Upper lobe of left lung (tissue), 6 donors: ENCODE data around the gene ISCA2. TPM values are rescaled to one million over a fixed set of nuclear protein-coding genes. Genes with fewer than 3 reads are reported as not detected.
"Not testable (repeated sequence)": the region's sequence is repeated elsewhere in the genome, so short reads cannot be mapped to it uniquely, and the experiment has no call there.

ENCODE experiments used
- ATAC-seq, 2 donors: fragments of 200-7000 bp; cut with Tn5 transposase; one replicate each; pipeline ENCODE4 v1.9.1; 2022; ENCODE audit warnings: mild to moderate bottlenecking in 2 of 2, moderate library complexity in 2 of 2; ENCODE audit not compliant: low FRiP score in 2 of 2
- DNase-seq, 2 donors: peaks; one replicate each; pipeline ENCODE4 v3.0.0-alpha.2; 2019 to 2020
- H3K27ac ChIP-seq, 4 donors: fragments of 200-600 bp; sonication (generic); one replicate each; pipeline ENCODE4 v1.5.1; 2016 to 2019
- H3K27me3 ChIP-seq, 4 donors: fragments of 200-600 bp; sonication (generic); one replicate each; pipeline ENCODE4 v1.5.1; 2017 to 2019
- H3K36me3 ChIP-seq, 4 donors: fragments of 200-600 bp; sonication (generic); one replicate each; pipeline ENCODE4 v1.5.1; 2016 to 2019
- H3K4me1 ChIP-seq, 4 donors: fragments of 200-600 bp; sonication (generic); one replicate each; pipeline ENCODE4 v1.5.1; 2018 to 2019
- H3K4me3 ChIP-seq, 4 donors: fragments of 200-600 bp; sonication (generic); one replicate each; pipeline ENCODE4 v1.5.1; 2017 to 2019; ENCODE audit warnings: mild to moderate bottlenecking in 2 of 4, moderate library complexity in 1 of 4
- H3K9me3 ChIP-seq, 4 donors: fragments of 200-600 bp; sonication (generic); one replicate each; pipeline ENCODE4 v1.5.1; 2018 to 2019
- CTCF ChIP-seq, 6 experiments: fragments of 450-650 bp in 4 of 6; fragments of 200-600 bp in 2 of 6; sonication (generic) in 2 of 6; IDR thresholded peaks; one replicate each; pipeline ENCODE4 v1.5.1; 2016 to 2019; ENCODE audit warnings: antibody characterized with exemption in 6 of 6
- EP300 ChIP-seq, 4 donors: sonication (generic); formaldehyde crosslinking; IDR thresholded peaks; one replicate each; pipeline ENCODE4 v1.5.1; 2017; ENCODE audit warnings: antibody characterized with exemption in 4 of 4, control low read depth in 2 of 4
- POLR2A ChIP-seq, 4 donors: fragments of 450-650 bp; IDR thresholded peaks; one replicate each; pipeline ENCODE4 v1.5.1; 2016 to 2017; ENCODE audit warnings: antibody characterized with exemption in 4 of 4, mild to moderate bottlenecking in 2 of 4
- POLR2AphosphoS5 ChIP-seq, 2 donors: sonication (generic); formaldehyde crosslinking; IDR thresholded peaks; one replicate each; pipeline ENCODE4 v1.5.1; 2017; ENCODE audit warnings: antibody characterized with exemption in 2 of 2
- WGBS, 2 donors: methylation state at CpG; one replicate each; pipeline ENCODE4 v1.1.5; 2017 to 2018; 5-methylcytosine and 5-hydroxymethylcytosine counted together
- total RNA-seq, 6 donors: library from RNA; depleted of rRNA in 4 of 6; stranded (reverse); fragments of >200 nt in 4 of 6; gene quantifications; one replicate each; pipeline versions ENCODE4 v1.1.0 to v1.2.1, GENCODE V29; 2016 to 2021
- donor health status: DM: no; HTN: no; CAD: no; lungs with moderate emphysema.
- donor health status: DM: no; HTN: yes; CAD: no; lungs with severe emphysema.

ISCA2 gene
- total RNA-seq, 6 donors from 2014 or later = 11.8 to 29.0 (median 22.6) TPM

DNA sequence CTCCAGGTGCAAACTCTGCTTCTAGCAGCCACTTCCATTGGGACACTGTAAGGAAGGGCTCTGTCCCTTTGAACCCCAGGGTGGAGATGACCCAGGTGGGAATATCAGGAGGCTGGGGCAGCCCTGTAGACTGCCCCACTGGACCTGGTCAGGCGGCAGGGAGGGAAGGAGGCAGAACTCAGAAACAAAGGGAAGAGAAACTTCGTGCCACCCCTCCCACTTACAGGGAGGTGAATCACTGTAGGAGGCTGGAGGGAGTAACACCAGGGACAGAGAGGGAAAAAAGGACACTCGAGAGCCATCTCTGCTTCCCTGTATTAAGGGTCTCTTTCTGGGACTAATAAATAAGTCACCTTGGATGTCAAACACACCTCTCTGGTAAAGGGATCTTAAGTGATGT lies 37.4 kb downstream of the ISCA2 start:
- 74 to 87% methylated on average over 3 of the region's 3 CpGs for WGBS, 2 donors
- DNase-seq = no peak
- ATAC-seq = no peak
- Histone ChIP-seq H3K4me1 (peaks cover 0 to 3% (median 0%) of the 10 kb centered on the region in 4 donors), H3K4me3 (no peak overlapping the region), H3K36me3 (no peaks in the 10 kb centered on the region), H3K9me3 (no peaks in the 10 kb centered on the region), H3K27me3 (no peaks in the 10 kb centered on the region), H3K27ac (no peak overlapping the region)
- TF ChIP-seq POLR2AphosphoS5 (IDR thresholded peaks at IDR 0.05) (no peak), CTCF (IDR thresholded peaks at IDR 0.05) (no peak), EP300 (IDR thresholded peaks at IDR 0.05) (no peak), POLR2A (IDR thresholded peaks at IDR 0.05) (no peak)

DNA sequence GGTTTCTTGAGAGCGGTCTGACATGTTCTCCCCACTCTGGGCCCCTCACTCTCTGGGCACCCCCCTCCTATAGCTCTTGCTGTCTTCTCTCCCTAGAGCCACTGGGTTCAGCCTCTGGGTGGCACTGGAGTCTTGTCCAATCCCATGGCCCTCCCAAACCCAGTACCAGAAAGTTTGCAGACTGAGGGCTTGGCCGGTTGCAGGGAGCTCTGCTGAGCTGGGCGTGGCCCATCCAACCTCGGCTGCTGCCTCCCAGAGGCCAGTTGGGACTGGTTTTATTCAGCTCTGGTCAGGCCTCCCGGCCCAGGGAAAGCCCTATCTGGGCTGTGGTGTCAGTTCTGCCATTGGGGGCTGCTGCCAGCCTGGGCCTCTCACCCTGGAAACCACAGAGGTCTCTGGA lies 37.9 kb downstream of the ISCA2 start:
- TF ChIP-seq EP300 (IDR thresholded peaks at IDR 0.05) = no peak
- peak in 1 of 6 experiments; percentile 19 for TF ChIP-seq CTCF (IDR thresholded peaks at IDR 0.05)
- no peak for TF ChIP-seq POLR2A (IDR thresholded peaks at IDR 0.05)
- Histone ChIP-seq H3K4me3 (no peak overlapping the region), H3K27me3 (no peaks in the 10 kb centered on the region), H3K4me1 (peaks cover 0 to 3% (median 0%) of the 10 kb centered on the region in 4 donors), H3K9me3 (no peaks in the 10 kb centered on the region), H3K27ac (no peak overlapping the region), H3K36me3 (no peaks in the 10 kb centered on the region)
- DNase-seq (peak in 1 of 2 donors; percentile 63), ATAC-seq (peak in 1 of 2 donors; percentile 34)
- 50 to 60% methylated on average over 1 to 5 of the region's 5 CpGs for whole genome bisulfite sequencing, 2 donors

DNA sequence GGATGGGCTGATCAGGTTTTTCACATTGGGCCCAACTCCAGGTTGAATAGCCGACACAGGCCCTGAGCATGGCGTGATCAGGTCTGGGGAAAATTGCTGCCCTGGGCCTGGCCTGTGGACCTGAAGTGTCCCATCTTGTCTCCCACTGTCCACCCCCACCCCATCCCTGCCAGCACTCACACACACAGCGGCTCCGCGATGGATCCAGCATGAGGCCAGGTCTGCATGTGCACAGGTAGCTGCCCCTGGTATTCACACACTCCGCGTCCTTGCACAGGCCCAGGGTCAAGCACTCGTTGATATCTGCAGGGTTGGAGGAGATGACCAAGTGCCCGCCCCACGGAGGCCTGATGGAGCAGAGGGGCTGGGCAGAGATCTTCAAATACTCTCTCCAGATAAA lies 38.7 kb downstream of the ISCA2 start:
- 93 to 97% methylated on average over 10 of the region's 10 CpGs for WGBS, 2 donors
- TF ChIP-seq CTCF (IDR thresholded peaks at IDR 0.05) (no peak), POLR2AphosphoS5 (IDR thresholded peaks at IDR 0.05) (no peak), POLR2A (IDR thresholded peaks at IDR 0.05) (no peak), EP300 (IDR thresholded peaks at IDR 0.05) (no peak)
- H3K36me3 ChIP-seq = no peaks in the 10 kb centered on the region
- no peaks in the 10 kb centered on the region for H3K9me3 ChIP-seq
- no peak for ATAC-seq
- peaks cover 0 to 3% (median 0%) of the 10 kb centered on the region in 4 donors for H3K4me1 ChIP-seq
- H3K27me3 ChIP-seq = no peaks in the 10 kb centered on the region
- H3K4me3 ChIP-seq = no peak overlapping the region
- DNase-seq = no peak
- no peak overlapping the region for H3K27ac ChIP-seq

GRCh38 chr14:74533576-74533975 lies 40.0 kb downstream of the ISCA2 start:
- Histone ChIP-seq H3K27ac (no peak overlapping the region), H3K36me3 (no peaks in the 10 kb centered on the region), H3K4me3 (no peak overlapping the region), H3K4me1 (peaks cover 0 to 4% (median under 1%) of the 10 kb centered on the region in 4 donors), H3K27me3 (no peaks in the 10 kb centered on the region), H3K9me3 (no peaks in the 10 kb centered on the region)
- peak in 1 of 2 donors; percentile 10 for DNase-seq
- no peak for TF ChIP-seq POLR2AphosphoS5 (IDR thresholded peaks at IDR 0.05)
- TF ChIP-seq EP300 (IDR thresholded peaks at IDR 0.05) = no peak
- TF ChIP-seq CTCF (IDR thresholded peaks at IDR 0.05) = no peak
- TF ChIP-seq POLR2A (IDR thresholded peaks at IDR 0.05) = no peak
- WGBS, 2 donors = 71 to 73% methylated on average over 6 to 7 of the region's 7 CpGs
- no peak for ATAC-seq

GRCh38 chr14:74535756-74536325 lies 42.3 kb downstream of the ISCA2 start:
- H3K9me3 ChIP-seq = no peaks in the 10 kb centered on the region
- DNase-seq (peak in 1 of 2 donors; percentile 54), ATAC-seq (no peak)
- peak overlapping the region in 2 of 4 donors; percentile 32 to 35 for H3K27ac ChIP-seq
- H3K27me3 ChIP-seq = no peaks in the 10 kb centered on the region
- no peaks in the 10 kb centered on the region for H3K36me3 ChIP-seq
- WGBS, 2 donors = 65 to 78% methylated on average over 5 to 10 of the region's 10 CpGs
- H3K4me1 ChIP-seq = peaks cover 0 to 9% (median 2%) of the 10 kb centered on the region in 4 donors
- H3K4me3 ChIP-seq = no peak overlapping the region
- TF ChIP-seq EP300 (IDR thresholded peaks at IDR 0.05) = no peak
- TF ChIP-seq CTCF (IDR thresholded peaks at IDR 0.05) = no peak
- TF ChIP-seq POLR2AphosphoS5 (IDR thresholded peaks at IDR 0.05) = no peak
- TF ChIP-seq POLR2A (IDR thresholded peaks at IDR 0.05) = no peak

DNA sequence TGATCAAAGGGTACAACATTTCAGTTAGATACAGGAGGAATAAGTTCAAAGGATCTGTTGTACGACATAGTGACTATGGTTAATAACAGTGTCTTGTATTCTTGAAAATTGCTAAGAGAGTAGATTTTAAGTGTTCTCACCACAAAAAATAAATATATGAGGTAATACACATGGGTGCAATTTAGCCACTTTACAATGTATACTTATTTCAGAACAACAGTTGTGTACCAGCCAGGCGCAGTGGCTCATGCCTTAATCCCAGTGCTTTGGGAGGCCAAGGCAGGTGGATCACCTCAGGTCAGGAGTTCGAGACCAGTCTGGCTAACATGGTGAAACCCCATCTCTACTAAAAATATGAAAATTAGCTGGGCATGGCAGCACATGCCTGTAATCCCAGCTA lies 42.8 kb downstream of the ISCA2 start:
- 81 to 86% methylated on average over 3 of the region's 3 CpGs for WGBS, 2 donors
- ATAC-seq = not testable (repeated sequence)

More for the DNA sequence above, 42.8 kb downstream of the ISCA2 start:
- not testable (repeated sequence) for H3K36me3 ChIP-seq, H3K4me3 ChIP-seq, H3K27me3 ChIP-seq, H3K9me3 ChIP-seq, DNase-seq, H3K4me1 ChIP-seq
- H3K27ac ChIP-seq = peak overlapping the region in 2 of 4 donors; percentile 32 to 35
